Raji (cell line): ENCODE data around the gene OLA1.

Experiments used
- POLR2A ChIP-seq: IDR thresholded peaks from 2 replicates; pipeline ENCODE4 v1.6.1; 2011; ENCODE audit warnings: low read depth, low read length, control low read depth; ENCODE audit not compliant: insufficient read depth

Gene OLA1

GRCh38 chr2:174076975-174077374 is 171.4 kb downstream of the OLA1 start:
- TF ChIP-seq POLR2A = no peak

GRCh38 chr2:174076040-174076439 is 172.3 kb downstream of the OLA1 start:
- no peak for TF ChIP-seq POLR2A

- no peak for TF ChIP-seq POLR2A
Observed at GRCh38 chr2:174074831-174075230, 173.5 kb downstream of the OLA1 start.

- TF ChIP-seq POLR2A = no peak
Observed at GRCh38 chr2:174072857-174073256, 175.5 kb downstream of the OLA1 start.

- no peak for TF ChIP-seq POLR2A
Observed at GRCh38 chr2:174072069-174072468, 176.3 kb downstream of the OLA1 start.

- TF ChIP-seq POLR2A = no peak
Observed at GRCh38 chr2:174071321-174071720, 177.0 kb downstream of the OLA1 start.

- TF ChIP-seq POLR2A = no peak
Observed at GRCh38 chr2:174070281-174070680, 178.1 kb downstream of the OLA1 start.

- TF ChIP-seq POLR2A = no peak
Observed at GRCh38 chr2:174067815-174068214, 180.5 kb downstream of the OLA1 start.

GRCh38 chr2:174066871-174067270 is 181.5 kb downstream of the OLA1 start:
- no peak for TF ChIP-seq POLR2A

GRCh38 chr2:174063492-174064092 is 184.7 kb downstream of the OLA1 start:
- no peak for TF ChIP-seq POLR2A

- TF ChIP-seq POLR2A = no peak
Observed at GRCh38 chr2:174062934-174063333, 185.4 kb downstream of the OLA1 start.

GRCh38 chr2:174059884-174060244 is 188.5 kb downstream of the OLA1 start:
- TF ChIP-seq POLR2A = no peak

- no peak for TF ChIP-seq POLR2A
Observed at GRCh38 chr2:174059178-174059883, 189.0 kb downstream of the OLA1 start.

GRCh38 chr2:174058456-174058855 is 189.9 kb downstream of the OLA1 start:
- no peak for TF ChIP-seq POLR2A

GRCh38 chr2:174058026-174058425 is 190.3 kb downstream of the OLA1 start:
- no peak for TF ChIP-seq POLR2A

- TF ChIP-seq POLR2A = no peak
Observed at GRCh38 chr2:174054926-174055325, 193.4 kb downstream of the OLA1 start.
